ENCODE data around the gene NFKBIA. TPM values are rescaled to one million over a fixed set of nuclear protein-coding genes. Genes with fewer than 3 reads are reported as not detected.
A peak's percentile ranks its signal among the peaks of the same experiment; 100 is the strongest.

NFKBIA gene
- total RNA-seq, 4 donors from 2014 or later, result 387 to 416 (median 398) TPM

DNA sequence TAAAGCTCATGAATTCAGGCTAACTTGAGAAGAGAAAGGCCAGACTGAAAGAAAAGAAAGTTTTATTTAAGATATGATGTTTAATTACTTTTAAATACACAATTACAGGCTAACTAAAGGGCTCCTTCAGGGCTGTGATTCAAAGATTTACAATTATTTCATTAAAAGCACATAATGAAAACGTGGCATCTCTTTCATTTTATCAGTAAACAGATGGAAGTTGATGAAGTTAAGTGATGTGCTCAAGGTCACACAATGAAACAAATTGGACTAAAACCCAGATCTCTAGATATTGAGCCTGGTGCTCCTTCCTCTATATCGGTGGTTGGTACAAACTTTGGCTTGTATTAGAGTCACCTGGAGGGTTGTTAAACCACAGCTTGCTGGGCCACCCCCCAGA is 13.5 kb upstream of the NFKBIA start:
- TF ChIP-seq POLR2AphosphoS5 (IDR thresholded peaks at IDR 0.05), result no peak
- no peak for TF ChIP-seq CTCF (IDR thresholded peaks at IDR 0.05)
- no peak for TF ChIP-seq EP300 (IDR thresholded peaks at IDR 0.05)
- no peak for TF ChIP-seq POLR2A (IDR thresholded peaks at IDR 0.05; ENCODE audit: low read depth)
- intact Hi-C loops (cut with DNase I), result no loop called here
- DNase-seq (ENCODE audit: extremely low spot score), result no peak
- Histone ChIP-seq H3K9me3 (no peaks in the 10 kb centered on the region), H3K27ac (replicated peaks in 1 of 4) (no peak overlapping the region), H3K36me3 (no peaks in the 10 kb centered on the region), H3K27me3 (no peaks in the 10 kb centered on the region), H3K4me3 (no peak overlapping the region), H3K4me1 (peaks cover 10 to 51% (median 46%) of the 10 kb centered on the region in 4 donors)
- WGBS, result 87% methylated on average over 2 of the region's 2 CpGs

DNA sequence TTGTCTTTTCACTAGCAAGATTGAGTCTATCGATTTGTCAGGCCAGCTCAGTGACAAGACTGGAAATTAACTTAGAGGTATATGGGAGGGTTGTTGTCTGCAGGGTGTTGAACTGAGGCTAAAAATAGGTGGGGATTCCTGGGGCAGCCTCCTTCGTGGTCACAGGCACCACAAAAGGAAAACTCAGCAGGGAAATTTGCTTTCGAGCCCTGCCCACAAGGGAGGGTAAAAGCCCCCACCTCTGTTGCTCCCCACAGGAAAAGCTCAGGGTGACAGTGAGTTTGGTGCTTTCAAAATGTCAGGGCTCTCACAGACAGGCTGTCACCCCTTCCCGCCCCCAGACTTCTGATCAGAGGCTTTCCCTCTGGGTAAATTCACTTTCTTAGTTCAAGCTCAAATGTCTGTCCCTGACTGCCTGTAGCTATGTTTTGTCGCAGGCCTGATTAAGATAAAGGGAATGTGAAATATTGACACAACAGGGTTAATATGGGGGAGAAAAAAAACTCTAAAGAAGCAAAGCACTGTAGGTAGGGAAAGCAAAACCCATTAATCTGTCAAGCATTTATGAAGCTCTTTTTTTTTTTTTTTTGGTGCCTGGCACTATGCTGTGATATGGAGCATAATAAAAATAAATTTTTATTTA is 11.7 kb upstream of the NFKBIA start:
- no peaks in the 10 kb centered on the region for H3K9me3 ChIP-seq
- H3K27ac ChIP-seq (replicated peaks in 1 of 4), result peak overlapping the region; percentile 20 to 70 (median 47)
- H3K27me3 ChIP-seq, result no peaks in the 10 kb centered on the region
- H3K36me3 ChIP-seq, result no peaks in the 10 kb centered on the region
- 48% methylated on average over 5 of the region's 5 CpGs for WGBS
- peaks cover 24 to 51% (median 44%) of the 10 kb centered on the region in 4 donors for H3K4me1 ChIP-seq
- no peak for DNase-seq (ENCODE audit: extremely low spot score)
- no peak overlapping the region for H3K4me3 ChIP-seq
- intact Hi-C loops (cut with DNase I), result no loop called here
- peak in 1 of 2 donors; percentile 15 for TF ChIP-seq POLR2AphosphoS5 (IDR thresholded peaks at IDR 0.05)
- TF ChIP-seq EP300 (IDR thresholded peaks at IDR 0.05), result no peak

DNA sequence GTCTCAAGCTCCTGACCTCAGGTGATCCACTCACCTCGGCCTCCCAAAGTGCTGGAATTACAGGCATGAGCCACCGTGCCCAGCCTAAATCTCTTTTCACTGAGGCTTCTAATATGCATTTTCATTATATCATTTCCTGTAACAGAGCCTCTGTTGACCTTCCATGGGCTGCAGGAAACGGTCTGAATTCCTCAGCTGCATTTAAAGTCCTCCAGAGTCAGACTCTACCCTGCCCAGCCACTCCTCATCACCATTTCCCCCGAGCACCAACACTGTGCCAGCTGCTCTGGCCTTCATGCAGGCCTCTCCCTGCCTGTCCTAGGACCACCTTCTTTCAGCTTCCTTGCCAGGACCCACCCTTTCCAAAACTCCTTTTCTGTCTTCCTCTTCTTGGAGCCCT is 9.8 kb upstream of the NFKBIA start:
- Histone ChIP-seq H3K4me1 (peaks cover 24 to 37% (median 35%) of the 10 kb centered on the region in 4 donors), H3K27me3 (no peaks in the 10 kb centered on the region), H3K27ac (replicated peaks in 1 of 4) (peak overlapping the region; percentile 35 to 70 (median 52)), H3K4me3 (no peak overlapping the region), H3K9me3 (no peaks in the 10 kb centered on the region), H3K36me3 (no peaks in the 10 kb centered on the region)
- WGBS, result 63% methylated on average over 3 of the region's 4 CpGs
- no peak for DNase-seq (ENCODE audit: extremely low spot score)
- peak in 1 of 2 donors; percentile 25 for TF ChIP-seq POLR2AphosphoS5 (IDR thresholded peaks at IDR 0.05)
- TF ChIP-seq POLR2A (IDR thresholded peaks at IDR 0.05; ENCODE audit: low read depth), result no peak
- intact Hi-C loops (cut with DNase I), result loop anchor here (2.0 kb wide), 1 partner anchor 274 kb away; no protein-coding TSS in a partner anchor

GRCh38 chr14:35412272-35413056 is 7.9 kb upstream of the NFKBIA start:
- peak overlapping the region in 1 of 4 donors; percentile 22 for H3K4me3 ChIP-seq
- intact Hi-C loops (cut with DNase I), result loop anchor here (1.0 kb wide), 1 partner anchor 197 kb away; no protein-coding TSS in a partner anchor
- peak overlapping the region; percentile 25 to 70 (median 46) for H3K27ac ChIP-seq (replicated peaks in 1 of 4)
- H3K9me3 ChIP-seq, result no peaks in the 10 kb centered on the region
- no peaks in the 10 kb centered on the region for H3K36me3 ChIP-seq
- no peaks in the 10 kb centered on the region for H3K27me3 ChIP-seq
- peaks cover 27 to 38% (median 35%) of the 10 kb centered on the region in 4 donors for H3K4me1 ChIP-seq
- TF ChIP-seq POLR2AphosphoS5 (IDR thresholded peaks at IDR 0.05) (peak in 1 of 2 donors; percentile 38), CTCF (IDR thresholded peaks at IDR 0.05) (no peak)
- no peak for DNase-seq (ENCODE audit: extremely low spot score)
- 70% methylated on average over 12 of the region's 12 CpGs for WGBS

- intact Hi-C loops (cut with DNase I), result no loop called here
- Histone ChIP-seq H3K4me1 (peaks cover 32 to 45% (median 36%) of the 10 kb centered on the region in 4 donors), H3K27me3 (no peaks in the 10 kb centered on the region), H3K27ac (replicated peaks in 1 of 4) (no peak overlapping the region), H3K4me3 (no peak overlapping the region), H3K36me3 (no peaks in the 10 kb centered on the region), H3K9me3 (no peaks in the 10 kb centered on the region)
- TF ChIP-seq POLR2AphosphoS5 (IDR thresholded peaks at IDR 0.05), result no peak
- TF ChIP-seq EP300 (IDR thresholded peaks at IDR 0.05), result no peak
- no peak for TF ChIP-seq CTCF (IDR thresholded peaks at IDR 0.05)
- no peak for TF ChIP-seq POLR2A (IDR thresholded peaks at IDR 0.05; ENCODE audit: low read depth)
- 85% methylated on average over 6 of the region's 6 CpGs for WGBS
- DNase-seq (ENCODE audit: extremely low spot score), result no peak
These were observed 6.3 kb upstream of the NFKBIA start for GRCh38 chr14:35410858-35411257.
